ENCODE results near the gene SPATA46. TPM values are rescaled to one million over a fixed set of nuclear protein-coding genes. Genes with fewer than 3 reads are reported as not detected.

Gene SPATA46
- total RNA-seq, 1 donor from 2014 or later: not detected

- Mint-ChIP-seq H3K27ac (ENCODE audit: unreplicated experiment) (peak overlapping the region; percentile 26), H3K36me3 (ENCODE audit: low read depth, unreplicated experiment) (peaks cover 8% of the 10 kb centered on the region), H3K4me3 (ENCODE audit: unreplicated experiment) (no peak overlapping the region), H3K27me3 (ENCODE audit: unreplicated experiment) (peaks cover 2% of the 10 kb centered on the region), H3K9me3 (ENCODE audit: unreplicated experiment) (no peaks in the 10 kb centered on the region), H3K4me1 (ENCODE audit: unreplicated experiment) (peaks cover 51% of the 10 kb centered on the region)
- no peak for TF ChIP-seq CTCF (IDR thresholded peaks at IDR 0.05; ENCODE audit: unreplicated experiment)
- DNase-seq (ENCODE audit: low spot score): no peak
Observed at GRCh38 chr1:162390396-162391185, 13.9 kb upstream of the SPATA46 start.

- H3K36me3 Mint-ChIP-seq (ENCODE audit: low read depth, unreplicated experiment): peaks cover 13% of the 10 kb centered on the region
- H3K9me3 Mint-ChIP-seq (ENCODE audit: unreplicated experiment): no peaks in the 10 kb centered on the region
Observed at GRCh38 chr1:162389971-162390370, 13.3 kb upstream of the SPATA46 start.

GRCh38 chr1:162389021-162389818 lies 12.6 kb upstream of the SPATA46 start:
- Mint-ChIP-seq H3K4me3 (ENCODE audit: unreplicated experiment) (no peak overlapping the region), H3K4me1 (ENCODE audit: unreplicated experiment) (peaks cover 62% of the 10 kb centered on the region), H3K9me3 (ENCODE audit: unreplicated experiment) (no peaks in the 10 kb centered on the region), H3K27ac (ENCODE audit: unreplicated experiment) (peak overlapping the region; percentile 67), H3K27me3 (ENCODE audit: unreplicated experiment) (peaks cover 5% of the 10 kb centered on the region), H3K36me3 (ENCODE audit: low read depth, unreplicated experiment) (peaks cover 20% of the 10 kb centered on the region)
- no peak for TF ChIP-seq CTCF (IDR thresholded peaks at IDR 0.05; ENCODE audit: unreplicated experiment)
- no peak for DNase-seq (ENCODE audit: low spot score)

More at GRCh38 chr1:162389971-162390370, 13.3 kb upstream of the SPATA46 start:
- TF ChIP-seq CTCF (IDR thresholded peaks at IDR 0.05; ENCODE audit: unreplicated experiment): no peak
- peaks cover 2% of the 10 kb centered on the region for H3K27me3 Mint-ChIP-seq (ENCODE audit: unreplicated experiment)
- DNase-seq (ENCODE audit: low spot score): no peak
- H3K27ac Mint-ChIP-seq (ENCODE audit: unreplicated experiment): no peak overlapping the region
- peaks cover 56% of the 10 kb centered on the region for H3K4me1 Mint-ChIP-seq (ENCODE audit: unreplicated experiment)
- H3K4me3 Mint-ChIP-seq (ENCODE audit: unreplicated experiment): no peak overlapping the region

GRCh38 chr1:162388615-162389014 lies 12.0 kb upstream of the SPATA46 start:
- H3K27me3 Mint-ChIP-seq (ENCODE audit: unreplicated experiment): peaks cover 7% of the 10 kb centered on the region
- peaks cover 68% of the 10 kb centered on the region for H3K4me1 Mint-ChIP-seq (ENCODE audit: unreplicated experiment)
- no peak overlapping the region for H3K4me3 Mint-ChIP-seq (ENCODE audit: unreplicated experiment)
- peak overlapping the region; percentile 67 for H3K27ac Mint-ChIP-seq (ENCODE audit: unreplicated experiment)
- H3K36me3 Mint-ChIP-seq (ENCODE audit: low read depth, unreplicated experiment): peaks cover 26% of the 10 kb centered on the region
- H3K9me3 Mint-ChIP-seq (ENCODE audit: unreplicated experiment): no peaks in the 10 kb centered on the region
- no peak for DNase-seq (ENCODE audit: low spot score)
- TF ChIP-seq CTCF (IDR thresholded peaks at IDR 0.05; ENCODE audit: unreplicated experiment): no peak
